MCF 10A (cell line): ENCODE data around the gene OR14I1. TPM values are rescaled to one million over a fixed set of nuclear protein-coding genes. Genes with fewer than 3 reads are reported as not detected.

Experiments used
- Bru-seq: library from RNA; stranded (reverse); fragments of 400-500 nt; gene quantifications from one replicate; lab custom pipeline; 2021; lab: Mats Ljungman, UMichigan
- BruChase-seq, 2 experiments: library from RNA; stranded (reverse); fragments of 400-500 nt; gene quantifications; one replicate each; lab custom pipeline; 2021; lab: Mats Ljungman, UMichigan
- BruUV-seq: library from RNA; stranded (reverse); fragments of 400-500 nt; replicated peaks from 2 replicates; lab custom pipeline; 2021; lab: Mats Ljungman, UMichigan
- CTCF ChIA-PET: fragments of 300-600 bp; sonication (Branson Sonifier 250); formaldehyde crosslinking; extraction: SDS; loops from one replicate; lab custom pipeline; 2021; ENCODE audit warnings: antibody characterized with exemption, inconsistent platforms; lab: Yijun Ruan, JAX
- POLR2A ChIA-PET: fragments of 300-600, 350-650 bp; sonication (Branson Sonifier 250); formaldehyde crosslinking; extraction: SDS; loops from one replicate; lab custom pipeline; 2020; ENCODE audit warnings: antibody characterized with exemption, inconsistent platforms; lab: Yijun Ruan, JAX
- DNase-seq: peaks from one replicate; pipeline ENCODE4 v3.0.0-alpha.2; 2018; ENCODE audit not compliant: unreplicated experiment
- H3K27ac Mint-ChIP-seq: one replicate; pipeline ENCODE4 v1.8.0; 2022; ENCODE audit warnings: mild to moderate bottlenecking, low read depth, mixed read lengths; ENCODE audit not compliant: unreplicated experiment
- H3K27me3 Mint-ChIP-seq: one replicate; pipeline ENCODE4 v1.8.0; 2022; ENCODE audit warnings: mixed read lengths; ENCODE audit not compliant: insufficient read depth, unreplicated experiment
- H3K36me3 Mint-ChIP-seq: one replicate; pipeline ENCODE4 v1.8.0; 2022; ENCODE audit warnings: mild to moderate bottlenecking, moderate library complexity, mixed read lengths; ENCODE audit not compliant: insufficient read depth, unreplicated experiment
- H3K4me1 Mint-ChIP-seq: one replicate; pipeline ENCODE4 v1.8.0; 2022; ENCODE audit warnings: mixed read lengths; ENCODE audit not compliant: insufficient read depth, unreplicated experiment
- H3K4me3 Mint-ChIP-seq: one replicate; pipeline ENCODE4 v1.8.0; 2022; ENCODE audit warnings: mild to moderate bottlenecking, moderate library complexity, mixed read lengths; ENCODE audit not compliant: unreplicated experiment
- H3K9me3 Mint-ChIP-seq: one replicate; pipeline ENCODE4 v1.8.0; 2022; ENCODE audit warnings: mixed read lengths; ENCODE audit not compliant: unreplicated experiment
- CTCF ChIP-seq: fragments of 200-600 bp; IDR thresholded peaks from one replicate; pipeline ENCODE4 v1.8.0; 2022; ENCODE audit warnings: antibody characterized with exemption, mild to moderate bottlenecking; ENCODE audit not compliant: unreplicated experiment
- intact Hi-C: fragments of 100-400 bp; cut with micrococcal nuclease; formaldehyde crosslinking; loops from 2 replicates; pipeline ENCODE4 v1.14.1; 2022
- long read RNA-seq: library from polyadenylated mRNA; stranded (forward); transcript quantifications from one replicate; pipeline ENCODE4 v2.0.0, GENCODE V29; 2022
- total RNA-seq: library from RNA; stranded (reverse); gene quantifications from 2 replicates; pipeline ENCODE4 v1.2.3, GENCODE V29; 2022

OR14I1 gene
- total RNA-seq (not detected in 2 replicates), Bru-seq, nascent RNA (not detected), BruChase-seq, experiment 1, labeled RNA remaining after a 6-hour chase (not detected), BruChase-seq, experiment 2, labeled RNA remaining after a 2-hour chase (not detected)
- long read RNA-seq = 0 reads

- no peaks in the 10 kb centered on the region for H3K36me3 Mint-ChIP-seq
- H3K27ac Mint-ChIP-seq = no peak within 1 kb of the TSS
- no peak for DNase-seq
- BruUV-seq = no TSS peak
- H3K9me3 Mint-ChIP-seq = peaks cover 6% of the 10 kb centered on the region
- no peaks in the 10 kb centered on the region for H3K27me3 Mint-ChIP-seq
- CTCF ChIA-PET = interaction anchor here (1.3 to 10.1 kb wide), 5 partner anchors 7 to 124 kb away, joined by 3 to 155 read pairs (median 23); partner anchors contain the start of gene SH3BP5L
- TF ChIP-seq CTCF = no peak
- no peak within 1 kb of the TSS for H3K4me3 Mint-ChIP-seq
- H3K4me1 Mint-ChIP-seq = no peaks in the 10 kb centered on the region
- intact Hi-C loops = loop anchor here (1.0 kb wide), 1 partner anchor 105 kb away; no protein-coding TSS in a partner anchor
- POLR2A ChIA-PET = no interaction called here
Measured at GRCh38 chr1:248702714-248703113, at the start of gene OR14I1. Gene OR14I1, minus strand, starts transcription at chr1:248702766.

GRCh38 chr1:248751635-248752034 is 49.1 kb upstream of the OR14I1 start:
- Mint-ChIP-seq H3K4me3 (no peak overlapping the region), H3K27me3 (no peaks in the 10 kb centered on the region), H3K36me3 (peaks cover 6% of the 10 kb centered on the region), H3K9me3 (no peaks in the 10 kb centered on the region), H3K27ac (no peak overlapping the region), H3K4me1 (peaks cover 9% of the 10 kb centered on the region)
- no peak for DNase-seq
- POLR2A ChIA-PET = no interaction called here
- intact Hi-C loops = no loop called here
- no peak for TF ChIP-seq CTCF
- CTCF ChIA-PET = interaction anchor here (0.6 to 1.2 kb wide), 3 partner anchors 34 to 57 kb away, joined by 3 to 5 read pairs (median 4); no protein-coding TSS in a partner anchor
- no TSS peak for BruUV-seq

- peaks cover 9% of the 10 kb centered on the region for H3K4me1 Mint-ChIP-seq
- peaks cover 6% of the 10 kb centered on the region for H3K36me3 Mint-ChIP-seq
- H3K27ac Mint-ChIP-seq = no peak overlapping the region
- CTCF ChIA-PET = interaction anchor here (1.2 kb wide), 1 partner anchor 55 kb away, joined by 5 read pairs; no protein-coding TSS in a partner anchor
- intact Hi-C loops = no loop called here
- no peaks in the 10 kb centered on the region for H3K27me3 Mint-ChIP-seq
- no peak for DNase-seq
- H3K4me3 Mint-ChIP-seq = no peak overlapping the region
- BruUV-seq = no TSS peak
- POLR2A ChIA-PET = no interaction called here
- no peaks in the 10 kb centered on the region for H3K9me3 Mint-ChIP-seq
- no peak for TF ChIP-seq CTCF
Measured at GRCh38 chr1:248751142-248751541, 48.6 kb upstream of the OR14I1 start.

GRCh38 chr1:248750496-248750895 is 47.9 kb upstream of the OR14I1 start:
- H3K27ac Mint-ChIP-seq = no peak overlapping the region
- BruUV-seq = no TSS peak
- ChIA-PET CTCF (interaction anchor here (0.9 to 1.2 kb wide), 4 partner anchors 9 to 57 kb away, joined by 3 to 5 read pairs (median 3); no protein-coding TSS in a partner anchor), POLR2A (no interaction called here)
- no peaks in the 10 kb centered on the region for H3K27me3 Mint-ChIP-seq
- H3K36me3 Mint-ChIP-seq = peaks cover 6% of the 10 kb centered on the region
- H3K4me3 Mint-ChIP-seq = no peak overlapping the region
- no peak for DNase-seq
- TF ChIP-seq CTCF = no peak
- intact Hi-C loops = no loop called here
- no peaks in the 10 kb centered on the region for H3K9me3 Mint-ChIP-seq
- H3K4me1 Mint-ChIP-seq = peaks cover 9% of the 10 kb centered on the region
